ENCODE measurements around the gene AKAP6. TPM values are rescaled to one million over a fixed set of nuclear protein-coding genes. Genes with fewer than 3 reads are reported as not detected.

AKAP6 gene
- total and polyA plus RNA-seq, 2 experiments from 2014 or later: 0.38 to 0.42 TPM

DNA sequence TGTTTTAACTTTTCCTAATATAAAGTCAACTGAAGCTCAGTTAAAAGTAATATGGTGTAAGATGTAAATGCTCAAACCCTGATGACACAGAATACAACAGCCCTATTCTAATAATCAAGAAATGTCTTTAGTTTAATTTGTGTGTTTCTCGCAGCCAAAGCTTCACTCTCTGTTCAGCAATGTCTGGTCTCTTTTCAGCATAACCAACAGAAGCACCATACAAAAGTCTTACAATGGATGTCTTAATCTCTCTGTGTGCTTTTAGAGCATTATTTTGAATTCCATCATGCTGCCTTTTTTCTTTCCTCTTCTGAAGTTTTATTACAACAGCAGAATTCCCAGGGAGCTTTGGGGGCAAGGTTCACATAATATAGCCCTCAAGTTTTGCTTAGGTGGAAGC, 399.4 kb downstream of the AKAP6 start:
- Mint-ChIP-seq H3K27ac (no peak overlapping the region), H3K27me3 (ENCODE audit: insufficient read depth, low read depth, poor library complexity) (peaks cover 2% of the 10 kb centered on the region), H3K4me1 (peaks cover 16% of the 10 kb centered on the region), H3K36me3 (ENCODE audit: low read depth) (no peaks in the 10 kb centered on the region), H3K4me3 (no peak overlapping the region), H3K9me3 (no peaks in the 10 kb centered on the region)
- ATAC-seq (no peak), DNase-seq (ENCODE audit: low spot score) (no peak)
- Histone ChIP-seq H3K36me3 (ENCODE audit: insufficient read depth) (no peaks in the 10 kb centered on the region), H2AFZ (no peak overlapping the region), H3K79me2 (replicated peaks; ENCODE audit: insufficient read depth) (no peaks in the 10 kb centered on the region), H3K4me1 (ENCODE audit: insufficient read depth) (no peaks in the 10 kb centered on the region), H3K4me2 (no peak overlapping the region), H3F3A (replicated peaks; ENCODE audit: low read depth) (no peaks in the 10 kb centered on the region), H3K27ac (ENCODE audit: low read depth) (no peak overlapping the region), H3K27me3 (ENCODE audit: insufficient read depth) (no peaks in the 10 kb centered on the region), H3K9me2 (ENCODE audit: insufficient read depth) (no peaks in the 10 kb centered on the region), H4K20me1 (replicated peaks; ENCODE audit: insufficient read depth) (no peaks in the 10 kb centered on the region), H3K4me3 (no peak overlapping the region)
- TF ChIP-seq JUNB (IDR thresholded peaks at IDR 0.05; ENCODE audit: unreplicated experiment) (no peak), EZH2 (IDR thresholded peaks at IDR 0.05; ENCODE audit: low read depth, unreplicated experiment) (no peak), ZNF114 (CRISPR knock-in tag; IDR thresholded peaks at IDR 0.05) (no peak), NANOG (IDR thresholded peaks at IDR 0.05; ENCODE audit: borderline replicate concordance) (no peak)
- TF ChIP-seq, protein P1, sequence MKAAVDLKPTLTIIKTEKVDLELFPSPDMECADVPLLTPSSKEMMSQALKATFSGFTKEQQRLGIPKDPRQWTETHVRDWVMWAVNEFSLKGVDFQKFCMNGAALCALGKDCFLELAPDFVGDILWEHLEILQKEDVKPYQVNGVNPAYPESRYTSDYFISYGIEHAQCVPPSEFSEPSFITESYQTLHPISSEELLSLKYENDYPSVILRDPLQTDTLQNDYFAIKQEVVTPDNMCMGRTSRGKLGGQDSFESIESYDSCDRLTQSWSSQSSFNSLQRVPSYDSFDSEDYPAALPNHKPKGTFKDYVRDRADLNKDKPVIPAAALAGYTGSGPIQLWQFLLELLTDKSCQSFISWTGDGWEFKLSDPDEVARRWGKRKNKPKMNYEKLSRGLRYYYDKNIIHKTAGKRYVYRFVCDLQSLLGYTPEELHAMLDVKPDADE (IDR thresholded peaks at IDR 0.05): no peak
- TF ChIP-seq, protein P2, sequence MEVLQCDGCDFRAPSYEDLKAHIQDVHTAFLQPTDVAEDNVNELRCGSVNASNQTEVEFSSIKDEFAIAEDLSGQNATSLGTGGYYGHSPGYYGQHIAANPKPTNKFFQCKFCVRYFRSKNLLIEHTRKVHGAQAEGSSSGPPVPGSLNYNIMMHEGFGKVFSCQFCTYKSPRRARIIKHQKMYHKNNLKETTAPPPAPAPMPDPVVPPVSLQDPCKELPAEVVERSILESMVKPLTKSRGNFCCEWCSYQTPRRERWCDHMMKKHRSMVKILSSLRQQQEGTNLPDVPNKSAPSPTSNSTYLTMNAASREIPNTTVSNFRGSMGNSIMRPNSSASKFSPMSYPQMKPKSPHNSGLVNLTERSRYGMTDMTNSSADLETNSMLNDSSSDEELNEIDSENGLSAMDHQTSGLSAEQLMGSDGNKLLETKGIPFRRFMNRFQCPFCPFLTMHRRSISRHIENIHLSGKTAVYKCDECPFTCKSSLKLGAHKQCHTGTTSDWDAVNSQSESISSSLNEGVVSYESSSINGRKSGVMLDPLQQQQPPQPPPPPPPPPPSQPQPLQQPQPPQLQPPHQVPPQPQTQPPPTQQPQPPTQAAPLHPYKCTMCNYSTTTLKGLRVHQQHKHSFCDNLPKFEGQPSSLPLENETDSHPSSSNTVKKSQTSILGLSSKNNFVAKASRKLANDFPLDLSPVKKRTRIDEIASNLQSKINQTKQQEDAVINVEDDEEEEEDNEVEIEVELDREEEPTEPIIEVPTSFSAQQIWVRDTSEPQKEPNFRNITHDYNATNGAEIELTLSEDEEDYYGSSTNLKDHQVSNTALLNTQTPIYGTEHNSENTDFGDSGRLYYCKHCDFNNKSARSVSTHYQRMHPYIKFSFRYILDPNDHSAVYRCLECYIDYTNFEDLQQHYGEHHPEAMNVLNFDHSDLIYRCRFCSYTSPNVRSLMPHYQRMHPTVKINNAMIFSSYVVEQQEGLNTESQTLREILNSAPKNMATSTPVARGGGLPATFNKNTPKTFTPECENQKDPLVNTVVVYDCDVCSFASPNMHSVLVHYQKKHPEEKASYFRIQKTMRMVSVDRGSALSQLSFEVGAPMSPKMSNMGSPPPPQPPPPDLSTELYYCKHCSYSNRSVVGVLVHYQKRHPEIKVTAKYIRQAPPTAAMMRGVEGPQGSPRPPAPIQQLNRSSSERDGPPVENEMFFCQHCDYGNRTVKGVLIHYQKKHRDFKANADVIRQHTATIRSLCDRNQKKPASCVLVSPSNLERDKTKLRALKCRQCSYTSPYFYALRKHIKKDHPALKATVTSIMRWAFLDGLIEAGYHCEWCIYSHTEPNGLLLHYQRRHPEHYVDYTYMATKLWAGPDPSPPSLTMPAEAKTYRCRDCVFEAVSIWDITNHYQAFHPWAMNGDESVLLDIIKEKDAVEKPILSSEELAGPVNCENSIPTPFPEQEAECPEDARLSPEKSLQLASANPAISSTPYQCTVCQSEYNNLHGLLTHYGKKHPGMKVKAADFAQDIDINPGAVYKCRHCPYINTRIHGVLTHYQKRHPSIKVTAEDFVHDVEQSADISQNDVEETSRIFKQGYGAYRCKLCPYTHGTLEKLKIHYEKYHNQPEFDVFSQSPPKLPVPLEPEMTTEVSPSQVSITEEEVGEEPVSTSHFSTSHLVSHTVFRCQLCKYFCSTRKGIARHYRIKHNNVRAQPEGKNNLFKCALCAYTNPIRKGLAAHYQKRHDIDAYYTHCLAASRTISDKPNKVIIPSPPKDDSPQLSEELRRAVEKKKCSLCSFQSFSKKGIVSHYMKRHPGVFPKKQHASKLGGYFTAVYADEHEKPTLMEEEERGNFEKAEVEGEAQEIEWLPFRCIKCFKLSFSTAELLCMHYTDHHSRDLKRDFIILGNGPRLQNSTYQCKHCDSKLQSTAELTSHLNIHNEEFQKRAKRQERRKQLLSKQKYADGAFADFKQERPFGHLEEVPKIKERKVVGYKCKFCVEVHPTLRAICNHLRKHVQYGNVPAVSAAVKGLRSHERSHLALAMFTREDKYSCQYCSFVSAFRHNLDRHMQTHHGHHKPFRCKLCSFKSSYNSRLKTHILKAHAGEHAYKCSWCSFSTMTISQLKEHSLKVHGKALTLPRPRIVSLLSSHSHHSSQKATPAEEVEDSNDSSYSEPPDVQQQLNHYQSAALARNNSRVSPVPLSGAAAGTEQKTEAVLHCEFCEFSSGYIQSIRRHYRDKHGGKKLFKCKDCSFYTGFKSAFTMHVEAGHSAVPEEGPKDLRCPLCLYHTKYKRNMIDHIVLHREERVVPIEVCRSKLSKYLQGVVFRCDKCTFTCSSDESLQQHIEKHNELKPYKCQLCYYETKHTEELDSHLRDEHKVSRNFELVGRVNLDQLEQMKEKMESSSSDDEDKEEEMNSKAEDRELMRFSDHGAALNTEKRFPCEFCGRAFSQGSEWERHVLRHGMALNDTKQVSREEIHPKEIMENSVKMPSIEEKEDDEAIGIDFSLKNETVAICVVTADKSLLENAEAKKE (CRISPR knock-in tag; IDR thresholded peaks at IDR 0.05): no peak
- TF ChIP-seq, protein P3, sequence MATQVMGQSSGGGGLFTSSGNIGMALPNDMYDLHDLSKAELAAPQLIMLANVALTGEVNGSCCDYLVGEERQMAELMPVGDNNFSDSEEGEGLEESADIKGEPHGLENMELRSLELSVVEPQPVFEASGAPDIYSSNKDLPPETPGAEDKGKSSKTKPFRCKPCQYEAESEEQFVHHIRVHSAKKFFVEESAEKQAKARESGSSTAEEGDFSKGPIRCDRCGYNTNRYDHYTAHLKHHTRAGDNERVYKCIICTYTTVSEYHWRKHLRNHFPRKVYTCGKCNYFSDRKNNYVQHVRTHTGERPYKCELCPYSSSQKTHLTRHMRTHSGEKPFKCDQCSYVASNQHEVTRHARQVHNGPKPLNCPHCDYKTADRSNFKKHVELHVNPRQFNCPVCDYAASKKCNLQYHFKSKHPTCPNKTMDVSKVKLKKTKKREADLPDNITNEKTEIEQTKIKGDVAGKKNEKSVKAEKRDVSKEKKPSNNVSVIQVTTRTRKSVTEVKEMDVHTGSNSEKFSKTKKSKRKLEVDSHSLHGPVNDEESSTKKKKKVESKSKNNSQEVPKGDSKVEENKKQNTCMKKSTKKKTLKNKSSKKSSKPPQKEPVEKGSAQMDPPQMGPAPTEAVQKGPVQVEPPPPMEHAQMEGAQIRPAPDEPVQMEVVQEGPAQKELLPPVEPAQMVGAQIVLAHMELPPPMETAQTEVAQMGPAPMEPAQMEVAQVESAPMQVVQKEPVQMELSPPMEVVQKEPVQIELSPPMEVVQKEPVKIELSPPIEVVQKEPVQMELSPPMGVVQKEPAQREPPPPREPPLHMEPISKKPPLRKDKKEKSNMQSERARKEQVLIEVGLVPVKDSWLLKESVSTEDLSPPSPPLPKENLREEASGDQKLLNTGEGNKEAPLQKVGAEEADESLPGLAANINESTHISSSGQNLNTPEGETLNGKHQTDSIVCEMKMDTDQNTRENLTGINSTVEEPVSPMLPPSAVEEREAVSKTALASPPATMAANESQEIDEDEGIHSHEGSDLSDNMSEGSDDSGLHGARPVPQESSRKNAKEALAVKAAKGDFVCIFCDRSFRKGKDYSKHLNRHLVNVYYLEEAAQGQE (IDR thresholded peaks at IDR 0.05; ENCODE audit: unreplicated experiment): no peak

All from GM23338 (cell line).